GM10847 (cell line): ENCODE data around the gene EGLN3.

Experiments
- POLR2A ChIP-seq: IDR thresholded peaks from 2 replicates; pipeline ENCODE4 v1.6.1; 2011; ENCODE audit not compliant: insufficient read length; ENCODE audit errors: extremely low read depth

EGLN3 gene

GRCh38 chr14:33950320-33951182 lies at the start of gene EGLN3:
Gene EGLN3, minus strand, starts transcription at chr14:33951074. Its CDS starts 322 bp downstream, at chr14:33950752.
- TF ChIP-seq POLR2A: peak; percentile 93

GRCh38 chr14:34000396-34000795 lies 49.5 kb upstream of the EGLN3 start:
- TF ChIP-seq POLR2A: no peak

GRCh38 chr14:33999771-34000291 lies 49.0 kb upstream of the EGLN3 start:
- no peak for TF ChIP-seq POLR2A

- no peak for TF ChIP-seq POLR2A
These were observed 46.7 kb upstream of the EGLN3 start for GRCh38 chr14:33997611-33998010.

GRCh38 chr14:33996462-33996861 lies 45.6 kb upstream of the EGLN3 start:
- no peak for TF ChIP-seq POLR2A

- no peak for TF ChIP-seq POLR2A
These were observed 42.4 kb upstream of the EGLN3 start for GRCh38 chr14:33993246-33993645.

- no peak for TF ChIP-seq POLR2A
These were observed 41.6 kb upstream of the EGLN3 start for GRCh38 chr14:33992274-33993007.

- TF ChIP-seq POLR2A: no peak
These were observed 39.9 kb upstream of the EGLN3 start for GRCh38 chr14:33990790-33991189.

- TF ChIP-seq POLR2A: no peak
These were observed 36.7 kb upstream of the EGLN3 start for GRCh38 chr14:33987565-33988080.

- TF ChIP-seq POLR2A: no peak
These were observed 35.9 kb upstream of the EGLN3 start for GRCh38 chr14:33986804-33987203.

GRCh38 chr14:33985242-33985641 lies 34.4 kb upstream of the EGLN3 start:
- TF ChIP-seq POLR2A: no peak

GRCh38 chr14:33979613-33980276 lies 28.9 kb upstream of the EGLN3 start:
- TF ChIP-seq POLR2A: no peak

GRCh38 chr14:33978892-33979612 lies 28.2 kb upstream of the EGLN3 start:
- no peak for TF ChIP-seq POLR2A

- no peak for TF ChIP-seq POLR2A
These were observed 21.8 kb upstream of the EGLN3 start for GRCh38 chr14:33972583-33973081.
